Fibroblast of mammary gland (primary cell): ENCODE measurements around the gene BNC2.

Source experiments
- DNase-seq: peaks from one replicate; pipeline ENCODE4 v3.0.0-alpha.2; 2010; ENCODE audit warnings: low read depth
- H3K4me3 ChIP-seq: 2 replicates; pipeline ENCODE4 v1.5.1; 2011; ENCODE audit warnings: low read depth, mild to moderate bottlenecking, low read length, moderate library complexity; ENCODE audit not compliant: control insufficient read depth
- CTCF ChIP-seq: conservative IDR thresholded peaks from 2 replicates; pipeline ENCODE4 v1.5.1; 2011; ENCODE audit warnings: low read depth, low read length, inconsistent platforms; ENCODE audit not compliant: control insufficient read depth, insufficient read depth

The BNC2 gene

GRCh38 chr9:16501141-16501540, 369.3 kb downstream of the BNC2 start:
- no peak overlapping the region for H3K4me3 ChIP-seq
- DNase-seq = peak; percentile 77
- no peak for TF ChIP-seq CTCF

- H3K4me3 ChIP-seq = no peak overlapping the region
- TF ChIP-seq CTCF = no peak
- no peak for DNase-seq
Measured at GRCh38 chr9:16500386-16500785, 370.1 kb downstream of the BNC2 start.

GRCh38 chr9:16499892-16500291, 370.6 kb downstream of the BNC2 start:
- H3K4me3 ChIP-seq = no peak overlapping the region
- TF ChIP-seq CTCF = no peak
- DNase-seq = no peak

GRCh38 chr9:16496908-16497307, 373.6 kb downstream of the BNC2 start:
- H3K4me3 ChIP-seq = no peak overlapping the region
- no peak for DNase-seq
- no peak for TF ChIP-seq CTCF

- TF ChIP-seq CTCF = no peak
- DNase-seq = no peak
- no peak overlapping the region for H3K4me3 ChIP-seq
Measured at GRCh38 chr9:16487915-16488314, 382.6 kb downstream of the BNC2 start.

- no peak overlapping the region for H3K4me3 ChIP-seq
- no peak for TF ChIP-seq CTCF
- DNase-seq = no peak
Measured at GRCh38 chr9:16485575-16486321, 384.7 kb downstream of the BNC2 start.
